Caco-2 (cell line): ENCODE results near the gene TRPC6. TPM values are rescaled to one million over a fixed set of nuclear protein-coding genes. Genes with fewer than 3 reads are reported as not detected.

Source experiments
- BruUV-seq: library from RNA; stranded (reverse); fragments of 400-500 nt; replicated peaks from 2 replicates; lab custom pipeline; 2021; lab: Mats Ljungman, UMichigan
- CTCF ChIA-PET: fragments of 300-600 bp; sonication (Branson Sonifier 250); formaldehyde crosslinking; loops from one replicate; lab custom pipeline; 2022; ENCODE audit warnings: antibody characterized with exemption; lab: Charles Lee
- POLR2A ChIA-PET: fragments of 300-600 bp; sonication (Branson Sonifier 250); formaldehyde crosslinking; loops from one replicate; lab custom pipeline; 2022; ENCODE audit warnings: antibody characterized with exemption; lab: Charles Lee
- DNase-seq, 2 experiments: peaks; one replicate each; pipeline versions ENCODE4 v3.0.0 to v3.0.0-alpha.2; 2020 to 2022
- H3K27me3 ChIP-seq: replicated peaks from 2 replicates; pipeline ENCODE4 v1.6.0; 2011; ENCODE audit warnings: low read length; ENCODE audit not compliant: control insufficient read depth, insufficient read depth
- H3K36me3 ChIP-seq: 2 replicates; pipeline ENCODE4 v1.5.1; 2011; ENCODE audit warnings: low read length; ENCODE audit not compliant: control insufficient read depth, insufficient read depth
- H3K4me1 ChIP-seq: fragments of 250-450 bp; sonication (Bioruptor Pico); 2 replicates; pipeline ENCODE4 v1.5.1; 2020; ENCODE audit warnings: mild to moderate bottlenecking
- H3K4me3 ChIP-seq: 2 replicates; pipeline ENCODE4 v1.5.1; 2011; ENCODE audit warnings: low read depth, mild to moderate bottlenecking, control low read depth, low read length
- H3K9me3 ChIP-seq: fragments of 250-450 bp; sonication (Bioruptor Pico); 2 replicates; pipeline ENCODE4 v1.5.1; 2020; ENCODE audit warnings: mild to moderate bottlenecking, moderate library complexity
- H3K27ac Mint-ChIP-seq: one replicate; pipeline ENCODE4 v1.8.0; 2022; ENCODE audit warnings: mixed read lengths; ENCODE audit not compliant: unreplicated experiment
- H3K27me3 Mint-ChIP-seq: one replicate; pipeline ENCODE4 v1.8.0; 2022; ENCODE audit warnings: mixed read lengths; ENCODE audit not compliant: insufficient read depth, unreplicated experiment
- H3K36me3 Mint-ChIP-seq: one replicate; pipeline ENCODE4 v1.8.0; 2022; ENCODE audit warnings: mild to moderate bottlenecking, mixed read lengths; ENCODE audit not compliant: insufficient read depth, unreplicated experiment
- H3K4me1 Mint-ChIP-seq: one replicate; pipeline ENCODE4 v1.8.0; 2022; ENCODE audit warnings: low read depth, mixed read lengths; ENCODE audit not compliant: unreplicated experiment
- H3K4me3 Mint-ChIP-seq: one replicate; pipeline ENCODE4 v1.8.0; 2022; ENCODE audit warnings: mild to moderate bottlenecking, moderate library complexity, mixed read lengths; ENCODE audit not compliant: unreplicated experiment
- H3K9me3 Mint-ChIP-seq: one replicate; pipeline ENCODE4 v1.8.0; 2022; ENCODE audit warnings: mixed read lengths; ENCODE audit not compliant: unreplicated experiment
- CTCF ChIP-seq, 2 experiments: fragments of 200-600 bp in 1 of 2; IDR thresholded peaks; 1 replicate in 1 of 2; 2 replicates in 1 of 2; pipeline versions ENCODE4 v1.5.1 to v1.8.0; 2011 to 2022; ENCODE audit warnings: antibody characterized with exemption in 1 of 2, control low read depth in 1 of 2, inconsistent platforms in 1 of 2, low read depth in 1 of 2, low read length in 1 of 2, mild to moderate bottlenecking in 1 of 2, moderate library complexity in 1 of 2; ENCODE audit not compliant: insufficient read depth in 1 of 2, severe bottlenecking in 1 of 2, unreplicated experiment in 1 of 2
- intact Hi-C: fragments of 100-400 bp; cut with micrococcal nuclease; formaldehyde crosslinking; loops from one replicate; pipeline ENCODE4 v1.10.0; 2022; ENCODE audit not compliant: unreplicated experiment
- total RNA-seq: library from RNA; stranded (reverse); gene quantifications from 2 replicates; pipeline ENCODE4 v1.2.3, GENCODE V29; 2022

The TRPC6 gene
- total RNA-seq, 1 experiment from 2014 or later: 0.14 TPM

GRCh38 chr11:101446238-101446637, 137.6 kb downstream of the TRPC6 start:
- Histone ChIP-seq H3K36me3 (no peaks in the 10 kb centered on the region), H3K27me3 (no peaks in the 10 kb centered on the region), H3K4me3 (no peak overlapping the region), H3K4me1 (no peaks in the 10 kb centered on the region), H3K9me3 (no peaks in the 10 kb centered on the region)
- no peak for DNase-seq
- no peaks in the 10 kb centered on the region for H3K9me3 Mint-ChIP-seq
- intact Hi-C loops: no loop called here
- no peaks in the 10 kb centered on the region for H3K27me3 Mint-ChIP-seq
- ChIA-PET CTCF (no interaction called here), POLR2A (no interaction called here)
- BruUV-seq: no TSS peak
- H3K4me3 Mint-ChIP-seq: no peak overlapping the region
- peaks cover 6% of the 10 kb centered on the region for H3K4me1 Mint-ChIP-seq
- no peak for TF ChIP-seq CTCF (IDR thresholded peaks at IDR 0.05; ENCODE audit: insufficient read depth in 1 of 2, low read depth in 1 of 2, low read length in 1 of 2, severe bottlenecking in 1 of 2, unreplicated experiment in 1 of 2)
- H3K27ac Mint-ChIP-seq: no peak overlapping the region
- H3K36me3 Mint-ChIP-seq: no peaks in the 10 kb centered on the region

GRCh38 chr11:101445761-101446160, 138.0 kb downstream of the TRPC6 start:
- Mint-ChIP-seq H3K27me3 (no peaks in the 10 kb centered on the region), H3K27ac (no peak overlapping the region), H3K36me3 (no peaks in the 10 kb centered on the region), H3K4me3 (no peak overlapping the region), H3K9me3 (no peaks in the 10 kb centered on the region), H3K4me1 (peaks cover 6% of the 10 kb centered on the region)
- intact Hi-C loops: no loop called here
- BruUV-seq: no TSS peak
- H3K27me3 ChIP-seq: no peaks in the 10 kb centered on the region
- H3K36me3 ChIP-seq: no peaks in the 10 kb centered on the region
- no peak for DNase-seq
- no peak for TF ChIP-seq CTCF (IDR thresholded peaks at IDR 0.05; ENCODE audit: insufficient read depth in 1 of 2, low read depth in 1 of 2, low read length in 1 of 2, severe bottlenecking in 1 of 2, unreplicated experiment in 1 of 2)
- H3K4me3 ChIP-seq: no peak overlapping the region
- H3K4me1 ChIP-seq: no peaks in the 10 kb centered on the region
- ChIA-PET CTCF (no interaction called here), POLR2A (no interaction called here)
- H3K9me3 ChIP-seq: no peaks in the 10 kb centered on the region

- no peak for DNase-seq
- H3K27me3 Mint-ChIP-seq: no peaks in the 10 kb centered on the region
- ChIA-PET POLR2A (no interaction called here), CTCF (no interaction called here)
- Histone ChIP-seq H3K36me3 (no peaks in the 10 kb centered on the region), H3K4me3 (no peak overlapping the region), H3K27me3 (no peaks in the 10 kb centered on the region), H3K9me3 (no peaks in the 10 kb centered on the region), H3K4me1 (no peaks in the 10 kb centered on the region)
- no peak overlapping the region for H3K27ac Mint-ChIP-seq
- peaks cover 6% of the 10 kb centered on the region for H3K4me1 Mint-ChIP-seq
- H3K36me3 Mint-ChIP-seq: no peaks in the 10 kb centered on the region
- no TSS peak for BruUV-seq
- TF ChIP-seq CTCF (IDR thresholded peaks at IDR 0.05; ENCODE audit: insufficient read depth in 1 of 2, low read depth in 1 of 2, low read length in 1 of 2, severe bottlenecking in 1 of 2, unreplicated experiment in 1 of 2): no peak
- no peaks in the 10 kb centered on the region for H3K9me3 Mint-ChIP-seq
- intact Hi-C loops: no loop called here
- no peak overlapping the region for H3K4me3 Mint-ChIP-seq
These were observed 139.0 kb downstream of the TRPC6 start for GRCh38 chr11:101444851-101445250.
